ENCODE measurements around the gene GTPBP8. TPM values are rescaled to one million over a fixed set of nuclear protein-coding genes. Genes with fewer than 3 reads are reported as not detected.

The GTPBP8 gene
- polyA plus RNA-seq, 1 donor from 2014 or later = 32.4 TPM

DNA sequence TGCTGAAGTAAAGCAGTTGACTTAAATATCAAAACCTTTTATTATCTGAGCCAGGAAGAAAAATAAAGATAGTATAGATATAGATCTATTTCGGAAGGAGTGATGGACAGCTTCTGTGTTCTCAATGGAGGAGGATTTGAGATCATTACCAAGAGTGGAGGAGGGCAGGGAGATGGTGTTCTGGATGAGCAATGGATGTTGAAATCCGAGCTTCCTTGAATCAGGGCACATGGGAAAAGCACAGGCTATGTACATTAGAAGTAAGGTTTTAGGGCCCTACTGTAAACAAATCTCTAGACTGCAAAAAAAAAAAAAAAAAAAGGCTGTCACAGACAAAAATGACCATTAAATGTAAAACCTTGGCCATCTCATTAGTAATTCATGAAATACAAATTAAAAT lies 43.2 kb downstream of the GTPBP8 start:
- Histone ChIP-seq H3K9ac (ENCODE audit: low read length) (no peak overlapping the region), H3K79me2 (replicated peaks; ENCODE audit: insufficient read depth, low read length) (no peaks in the 10 kb centered on the region), H3K4me2 (ENCODE audit: low read length) (no peak overlapping the region), H3K9me2 (ENCODE audit: insufficient read depth, low read length) (no peaks in the 10 kb centered on the region), H3K36me3 (ENCODE audit: insufficient read depth, low read length) (no peaks in the 10 kb centered on the region), H3K27ac (ENCODE audit: low read length) (no peak overlapping the region), H4K20me1 (ENCODE audit: insufficient read depth) (no peaks in the 10 kb centered on the region), H3F3A (ENCODE audit: insufficient read depth, low read length, poor library complexity, severe bottlenecking) (no peaks in the 10 kb centered on the region), H3K4me3 (ENCODE audit: low read length) (no peak overlapping the region), H3K27me3 (ENCODE audit: insufficient read depth, low read depth, low read length) (no peaks in the 10 kb centered on the region), H3K9me3 (ENCODE audit: low read length) (no peaks in the 10 kb centered on the region), H2AFZ (ENCODE audit: low read depth, low read length) (no peak overlapping the region)
- TF ChIP-seq EZH2 (IDR thresholded peaks at IDR 0.05; ENCODE audit: borderline replicate concordance, insufficient read depth, low read length, poor library complexity, severe bottlenecking) = no peak
- no peak for TF ChIP-seq MXI1 (conservative IDR thresholded peaks at IDR 0.05; ENCODE audit: poor library complexity, severe bottlenecking)
- TF ChIP-seq, protein P1, sequence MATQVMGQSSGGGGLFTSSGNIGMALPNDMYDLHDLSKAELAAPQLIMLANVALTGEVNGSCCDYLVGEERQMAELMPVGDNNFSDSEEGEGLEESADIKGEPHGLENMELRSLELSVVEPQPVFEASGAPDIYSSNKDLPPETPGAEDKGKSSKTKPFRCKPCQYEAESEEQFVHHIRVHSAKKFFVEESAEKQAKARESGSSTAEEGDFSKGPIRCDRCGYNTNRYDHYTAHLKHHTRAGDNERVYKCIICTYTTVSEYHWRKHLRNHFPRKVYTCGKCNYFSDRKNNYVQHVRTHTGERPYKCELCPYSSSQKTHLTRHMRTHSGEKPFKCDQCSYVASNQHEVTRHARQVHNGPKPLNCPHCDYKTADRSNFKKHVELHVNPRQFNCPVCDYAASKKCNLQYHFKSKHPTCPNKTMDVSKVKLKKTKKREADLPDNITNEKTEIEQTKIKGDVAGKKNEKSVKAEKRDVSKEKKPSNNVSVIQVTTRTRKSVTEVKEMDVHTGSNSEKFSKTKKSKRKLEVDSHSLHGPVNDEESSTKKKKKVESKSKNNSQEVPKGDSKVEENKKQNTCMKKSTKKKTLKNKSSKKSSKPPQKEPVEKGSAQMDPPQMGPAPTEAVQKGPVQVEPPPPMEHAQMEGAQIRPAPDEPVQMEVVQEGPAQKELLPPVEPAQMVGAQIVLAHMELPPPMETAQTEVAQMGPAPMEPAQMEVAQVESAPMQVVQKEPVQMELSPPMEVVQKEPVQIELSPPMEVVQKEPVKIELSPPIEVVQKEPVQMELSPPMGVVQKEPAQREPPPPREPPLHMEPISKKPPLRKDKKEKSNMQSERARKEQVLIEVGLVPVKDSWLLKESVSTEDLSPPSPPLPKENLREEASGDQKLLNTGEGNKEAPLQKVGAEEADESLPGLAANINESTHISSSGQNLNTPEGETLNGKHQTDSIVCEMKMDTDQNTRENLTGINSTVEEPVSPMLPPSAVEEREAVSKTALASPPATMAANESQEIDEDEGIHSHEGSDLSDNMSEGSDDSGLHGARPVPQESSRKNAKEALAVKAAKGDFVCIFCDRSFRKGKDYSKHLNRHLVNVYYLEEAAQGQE (IDR thresholded peaks at IDR 0.05; ENCODE audit: borderline replicate concordance) = no peak
- no peak for TF ChIP-seq RAD21 (conservative IDR thresholded peaks at IDR 0.05)
- TF ChIP-seq EP300 (conservative IDR thresholded peaks at IDR 0.05; ENCODE audit: poor library complexity, severe bottlenecking) = no peak
- TF ChIP-seq SMC3 (conservative IDR thresholded peaks at IDR 0.05; ENCODE audit: poor library complexity) = no peak
- TF ChIP-seq, protein P2, sequence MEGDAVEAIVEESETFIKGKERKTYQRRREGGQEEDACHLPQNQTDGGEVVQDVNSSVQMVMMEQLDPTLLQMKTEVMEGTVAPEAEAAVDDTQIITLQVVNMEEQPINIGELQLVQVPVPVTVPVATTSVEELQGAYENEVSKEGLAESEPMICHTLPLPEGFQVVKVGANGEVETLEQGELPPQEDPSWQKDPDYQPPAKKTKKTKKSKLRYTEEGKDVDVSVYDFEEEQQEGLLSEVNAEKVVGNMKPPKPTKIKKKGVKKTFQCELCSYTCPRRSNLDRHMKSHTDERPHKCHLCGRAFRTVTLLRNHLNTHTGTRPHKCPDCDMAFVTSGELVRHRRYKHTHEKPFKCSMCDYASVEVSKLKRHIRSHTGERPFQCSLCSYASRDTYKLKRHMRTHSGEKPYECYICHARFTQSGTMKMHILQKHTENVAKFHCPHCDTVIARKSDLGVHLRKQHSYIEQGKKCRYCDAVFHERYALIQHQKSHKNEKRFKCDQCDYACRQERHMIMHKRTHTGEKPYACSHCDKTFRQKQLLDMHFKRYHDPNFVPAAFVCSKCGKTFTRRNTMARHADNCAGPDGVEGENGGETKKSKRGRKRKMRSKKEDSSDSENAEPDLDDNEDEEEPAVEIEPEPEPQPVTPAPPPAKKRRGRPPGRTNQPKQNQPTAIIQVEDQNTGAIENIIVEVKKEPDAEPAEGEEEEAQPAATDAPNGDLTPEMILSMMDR (IDR thresholded peaks at IDR 0.05; ENCODE audit: poor library complexity, severe bottlenecking) = no peak
- TF ChIP-seq TAF1 (IDR thresholded peaks at IDR 0.05; ENCODE audit: low read depth) = no peak
- TF ChIP-seq POLR2AphosphoS5 (IDR thresholded peaks at IDR 0.05) = no peak

GRCh38 chr3:113035387-113035982 lies 44.7 kb downstream of the GTPBP8 start:
- H4K20me1 ChIP-seq (ENCODE audit: insufficient read depth) = no peaks in the 10 kb centered on the region

More at GRCh38 chr3:113035387-113035982, 44.7 kb downstream of the GTPBP8 start:
- no peak overlapping the region for H2AFZ ChIP-seq (ENCODE audit: low read depth, low read length)
- no peaks in the 10 kb centered on the region for H3K9me3 ChIP-seq (ENCODE audit: low read length)
- no peaks in the 10 kb centered on the region for H3K79me2 ChIP-seq (replicated peaks; ENCODE audit: insufficient read depth, low read length)
- H3K4me3 ChIP-seq (ENCODE audit: low read length) = no peak overlapping the region
- no peaks in the 10 kb centered on the region for H3K27me3 ChIP-seq (ENCODE audit: insufficient read depth, low read depth, low read length)
- no peaks in the 10 kb centered on the region for H3K9me2 ChIP-seq (ENCODE audit: insufficient read depth, low read length)
- no peak overlapping the region for H3K9ac ChIP-seq (ENCODE audit: low read length)
- no peak overlapping the region for H3K4me2 ChIP-seq (ENCODE audit: low read length)
- no peaks in the 10 kb centered on the region for H3K36me3 ChIP-seq (ENCODE audit: insufficient read depth, low read length)
- no peak overlapping the region for H3K27ac ChIP-seq (ENCODE audit: low read length)
- TF ChIP-seq, protein P2 (IDR thresholded peaks at IDR 0.05; ENCODE audit: poor library complexity, severe bottlenecking) = peak; percentile 71
- TF ChIP-seq MXI1 (conservative IDR thresholded peaks at IDR 0.05; ENCODE audit: poor library complexity, severe bottlenecking) = no peak
- TF ChIP-seq TAF1 (IDR thresholded peaks at IDR 0.05; ENCODE audit: low read depth) = no peak
- TF ChIP-seq EP300 (conservative IDR thresholded peaks at IDR 0.05; ENCODE audit: poor library complexity, severe bottlenecking) = no peak
- peak; percentile 54 for TF ChIP-seq RAD21 (conservative IDR thresholded peaks at IDR 0.05)
- TF ChIP-seq, protein P1 (IDR thresholded peaks at IDR 0.05; ENCODE audit: borderline replicate concordance) = no peak
- no peak for TF ChIP-seq EZH2 (IDR thresholded peaks at IDR 0.05; ENCODE audit: borderline replicate concordance, insufficient read depth, low read length, poor library complexity, severe bottlenecking)
- no peak for TF ChIP-seq POLR2AphosphoS5 (IDR thresholded peaks at IDR 0.05)
- peak; percentile 61 for TF ChIP-seq SMC3 (conservative IDR thresholded peaks at IDR 0.05; ENCODE audit: poor library complexity)
- no peaks in the 10 kb centered on the region for H3F3A ChIP-seq (ENCODE audit: insufficient read depth, low read length, poor library complexity, severe bottlenecking)

All from neural cell (in vitro differentiated cells).